T follicular helper cell (primary cell): ENCODE results near the gene KRTAP10-8.
"Not testable (repeated sequence)": the region's sequence is repeated elsewhere in the genome, so short reads cannot be mapped to it uniquely, and the experiment has no call there.

Source experiments
- DNase-seq: peaks from one replicate; pipeline ENCODE4 v3.0.0-alpha.2; 2020; ENCODE audit warnings: low read depth
- total RNA-seq, 2 experiments: gene quantifications; one replicate each; lab custom pipeline; 2026; lab: John Stamatoyannopoulos, UW

KRTAP10-8 gene, protein sequence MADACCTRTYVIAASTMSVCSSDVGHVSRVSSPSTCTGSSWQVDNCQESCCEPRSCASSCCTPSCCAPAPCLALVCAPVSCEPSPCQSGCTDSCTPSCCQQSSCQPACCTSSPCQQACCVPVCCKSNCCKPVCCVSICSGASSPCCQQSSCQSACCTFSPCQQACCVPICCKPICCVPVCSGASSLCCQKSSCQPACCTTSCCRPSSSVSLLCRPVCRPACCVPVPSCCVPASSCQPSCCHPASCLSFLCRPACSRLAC
- total RNA-seq: 0 reads per million in 2 experiments

DNA sequence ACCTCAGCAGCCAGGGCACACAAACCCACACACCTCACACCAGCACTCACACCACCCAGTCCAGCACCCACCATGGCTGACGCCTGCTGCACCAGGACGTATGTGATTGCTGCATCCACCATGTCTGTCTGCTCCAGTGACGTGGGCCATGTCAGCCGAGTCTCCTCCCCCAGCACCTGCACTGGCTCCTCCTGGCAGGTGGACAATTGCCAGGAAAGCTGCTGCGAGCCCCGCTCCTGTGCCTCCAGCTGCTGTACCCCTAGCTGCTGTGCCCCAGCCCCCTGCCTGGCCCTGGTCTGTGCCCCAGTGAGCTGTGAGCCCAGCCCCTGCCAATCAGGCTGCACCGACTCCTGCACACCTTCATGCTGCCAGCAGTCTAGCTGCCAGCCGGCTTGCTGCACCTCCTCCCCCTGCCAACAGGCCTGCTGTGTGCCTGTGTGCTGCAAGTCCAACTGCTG, at the start of gene KRTAP10-8:
Gene KRTAP10-8 (plus strand): TSS at position 51 of the 458 bp plus-strand sequence. CDS start 22 bp downstream, at position 73.
- no peak for DNase-seq

DNA sequence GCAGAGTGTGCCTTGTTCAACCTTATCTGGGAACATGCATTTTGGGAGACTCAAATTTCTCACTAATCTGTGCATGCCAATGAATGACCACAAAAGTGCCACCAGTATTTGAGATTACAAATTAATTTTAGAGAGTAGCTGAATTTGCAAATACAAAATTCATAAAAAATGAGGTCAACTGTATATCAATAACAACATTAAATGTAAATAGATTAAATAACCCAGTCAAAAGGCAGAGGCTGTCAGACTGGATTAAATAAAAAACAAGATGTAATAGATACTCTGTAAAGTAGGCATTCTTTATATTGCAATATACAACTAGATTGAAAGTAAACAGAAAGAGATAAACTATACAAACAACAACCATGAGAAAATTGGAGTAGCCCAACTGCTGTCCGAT, 47.8 kb upstream of the KRTAP10-8 start:
- no peak for DNase-seq

DNA sequence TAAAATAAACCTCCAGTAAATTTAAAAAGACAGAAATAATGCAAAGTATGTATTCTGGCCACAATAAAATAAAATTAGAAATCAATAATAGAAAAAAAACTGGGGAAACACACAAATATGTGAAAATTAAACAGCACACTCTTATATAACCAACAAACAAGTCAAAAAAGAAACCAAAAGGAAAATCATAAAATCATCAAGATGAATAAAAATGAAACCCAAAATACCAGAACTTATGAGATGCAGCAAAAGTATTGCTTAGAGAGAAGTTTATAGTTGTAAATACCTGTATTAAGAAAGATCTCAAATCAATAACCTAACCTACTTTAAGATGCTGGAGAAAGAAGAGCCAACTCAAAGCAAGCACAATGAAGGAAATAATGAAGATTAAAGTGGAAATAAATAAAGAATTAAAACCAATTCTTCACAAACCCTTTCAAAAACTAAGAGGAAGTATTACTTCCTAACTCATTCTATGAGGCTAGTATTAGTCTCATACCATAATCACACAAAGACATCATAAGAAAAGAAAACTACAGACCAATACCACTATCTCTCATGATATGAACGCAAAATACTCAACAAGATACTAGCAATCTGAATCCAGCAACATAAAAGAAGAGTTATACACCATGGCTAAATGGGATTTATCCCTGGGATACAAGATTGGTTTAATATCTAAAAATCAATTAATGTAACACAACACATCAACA, 46.8 kb upstream of the KRTAP10-8 start:
- DNase-seq: no peak

DNA sequence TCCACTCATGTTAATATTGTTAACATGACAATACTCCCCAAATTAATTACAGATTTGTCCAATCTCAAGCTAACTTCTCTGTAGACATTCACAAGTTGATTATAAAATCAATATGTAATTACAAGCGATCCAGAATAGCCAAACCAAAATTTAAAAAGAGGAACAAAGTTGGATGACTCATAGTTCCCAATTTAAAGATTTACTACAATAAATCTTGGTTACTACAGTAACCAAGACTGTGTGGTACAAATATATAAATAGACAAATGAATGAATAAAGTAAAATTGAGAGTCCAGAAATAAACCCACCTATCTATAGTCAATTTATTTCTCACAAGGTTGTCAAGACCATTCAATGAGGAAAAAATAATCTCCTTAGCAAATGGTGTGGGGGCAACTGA, 45.5 kb upstream of the KRTAP10-8 start:
- no peak for DNase-seq

DNA sequence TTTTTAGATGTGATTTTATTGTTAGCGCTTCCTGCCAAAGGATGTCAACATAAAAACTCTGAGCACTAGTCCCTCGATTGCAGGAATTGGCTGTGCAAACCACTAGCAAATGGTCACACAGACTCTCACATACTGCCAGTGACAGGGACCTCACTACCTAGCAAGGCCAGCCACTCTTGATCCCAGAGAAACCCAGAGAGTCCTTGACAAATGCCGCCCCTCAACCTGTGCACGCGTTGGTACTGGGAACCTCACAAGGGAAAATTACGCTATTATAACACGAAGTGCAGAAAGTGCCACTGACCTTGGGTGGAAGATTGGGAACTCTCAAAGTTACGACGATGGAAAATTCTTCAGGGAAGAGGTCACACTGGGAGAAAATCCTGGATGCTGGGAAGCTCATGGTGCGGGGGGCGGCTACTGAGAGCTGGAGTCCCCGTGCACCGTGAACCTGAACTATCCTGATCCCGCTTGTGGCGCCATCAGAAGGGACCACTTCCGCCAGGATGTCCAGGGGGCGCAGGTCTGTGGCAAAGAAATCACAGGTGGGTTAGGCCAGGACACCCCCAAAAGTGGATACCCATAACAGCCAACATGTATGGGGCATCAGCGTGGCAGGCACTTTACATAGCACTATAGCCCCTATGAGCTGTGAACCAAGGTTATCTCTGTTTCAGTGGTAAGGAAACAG, 44.3 kb upstream of the KRTAP10-8 start:
- no peak for DNase-seq

DNA sequence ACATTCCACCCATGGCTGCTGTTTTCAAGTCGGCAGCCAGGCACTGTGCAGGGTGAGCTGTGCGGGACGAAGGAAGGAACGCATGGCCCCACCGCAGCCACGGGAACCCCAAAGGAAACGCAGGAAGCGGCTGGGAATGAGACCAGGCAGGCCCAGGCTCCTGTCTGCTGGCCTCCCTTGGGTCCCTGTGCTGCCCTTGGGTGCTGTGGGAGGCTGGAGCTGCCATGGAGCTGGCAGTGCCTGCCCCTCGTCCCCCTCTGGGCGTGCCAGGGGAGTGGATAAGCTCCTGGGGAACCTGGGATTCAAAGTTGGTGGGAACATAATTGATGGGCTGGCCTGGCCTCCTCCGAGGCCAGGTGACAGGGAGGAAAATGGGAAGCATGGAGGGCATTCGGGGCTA, 43.6 kb upstream of the KRTAP10-8 start:
- no peak for DNase-seq

DNA sequence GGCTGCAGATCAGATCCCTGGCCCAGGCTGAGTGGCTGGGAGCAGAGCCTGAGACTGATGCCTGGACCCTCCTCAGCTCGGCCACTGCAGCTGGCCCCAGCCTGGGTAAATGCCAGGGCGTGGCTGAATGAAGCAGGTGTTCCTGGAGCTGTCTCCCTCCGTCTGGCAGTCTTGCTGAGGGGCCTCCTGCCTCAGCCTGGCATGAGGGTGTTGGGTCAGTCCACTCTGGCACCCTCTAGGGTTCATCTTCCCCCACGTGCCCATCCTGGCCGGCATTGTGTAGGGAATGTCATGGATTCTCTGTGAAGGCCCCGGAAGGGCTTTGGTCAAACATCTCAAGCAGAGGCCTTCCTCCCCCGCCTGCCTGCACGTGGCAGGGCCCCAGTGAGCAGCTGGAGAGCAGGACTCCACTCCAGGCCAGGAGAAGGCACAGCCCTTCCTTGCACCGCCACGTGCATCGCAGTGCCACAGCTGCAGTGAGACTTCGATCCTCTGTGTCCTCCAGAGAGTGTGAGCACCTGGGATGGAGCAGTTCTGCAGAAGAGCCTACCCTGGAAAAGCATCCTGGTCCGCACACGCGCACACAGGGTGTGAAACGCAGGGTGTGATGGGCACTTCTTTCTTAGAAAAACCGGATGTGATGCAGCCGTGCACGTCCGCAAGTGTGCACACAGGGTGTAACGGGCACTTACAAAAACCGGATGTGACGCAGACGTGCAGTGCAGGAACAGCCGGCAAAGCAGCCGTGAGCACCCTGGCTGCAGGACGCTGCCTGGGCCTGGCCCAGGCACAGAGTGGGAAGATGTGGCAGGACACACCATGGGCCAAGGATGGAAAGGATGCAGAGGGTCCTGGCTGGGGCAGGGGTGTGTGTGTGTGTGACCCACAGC, 43.0 kb upstream of the KRTAP10-8 start:
- no peak for DNase-seq

DNA sequence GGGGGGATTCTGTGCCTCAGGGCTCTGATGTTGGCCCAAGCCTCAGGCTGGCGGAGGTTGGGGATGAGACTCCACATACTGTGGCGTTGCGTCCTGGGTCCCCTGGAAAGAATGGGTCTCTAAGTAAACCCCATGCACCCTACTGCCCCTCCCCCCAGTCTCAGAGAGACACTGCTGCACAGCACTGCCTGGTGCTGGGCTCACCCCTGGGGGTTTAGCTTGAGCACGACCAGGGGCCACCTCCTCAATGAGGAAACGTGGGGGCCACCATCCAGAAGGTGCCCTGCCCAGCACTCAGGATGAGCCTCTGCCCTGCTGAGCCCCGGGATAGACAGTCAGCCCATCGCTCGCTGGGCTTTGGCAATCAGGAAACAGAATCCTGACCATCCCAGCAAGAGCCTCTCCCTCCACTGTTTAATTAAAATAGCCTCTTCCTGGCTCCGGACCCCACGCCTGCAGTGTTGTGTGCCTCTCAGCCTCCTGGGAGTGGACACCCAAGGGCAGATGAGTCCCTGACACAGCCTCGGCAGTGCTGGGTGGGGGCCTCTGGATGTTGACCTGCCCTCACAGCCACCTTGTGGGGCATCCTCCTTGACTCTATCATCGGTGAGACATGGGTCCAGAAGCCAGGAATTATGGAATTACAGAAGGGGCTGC, 41.9 kb upstream of the KRTAP10-8 start:
- DNase-seq: no peak

DNA sequence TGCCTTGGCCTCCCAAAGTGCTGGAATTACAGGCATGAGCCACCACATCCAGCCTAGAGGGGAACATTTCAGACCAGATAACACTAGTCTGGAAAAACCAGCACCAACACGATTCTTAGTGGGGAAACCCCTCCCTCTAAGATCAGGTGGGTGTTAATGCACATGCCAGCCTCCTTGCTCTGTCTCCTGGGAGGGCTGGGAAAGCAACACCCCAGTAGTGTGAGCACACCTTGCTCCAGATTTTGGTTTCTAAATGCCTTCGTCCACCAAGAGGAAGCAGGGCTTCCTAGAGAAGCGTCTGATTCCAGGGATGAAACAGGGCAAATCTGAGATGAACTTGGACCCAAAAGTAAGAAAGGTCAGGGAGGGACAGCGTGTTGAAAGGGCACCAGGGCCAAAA, 40.6 kb upstream of the KRTAP10-8 start:
- DNase-seq: no peak

DNA sequence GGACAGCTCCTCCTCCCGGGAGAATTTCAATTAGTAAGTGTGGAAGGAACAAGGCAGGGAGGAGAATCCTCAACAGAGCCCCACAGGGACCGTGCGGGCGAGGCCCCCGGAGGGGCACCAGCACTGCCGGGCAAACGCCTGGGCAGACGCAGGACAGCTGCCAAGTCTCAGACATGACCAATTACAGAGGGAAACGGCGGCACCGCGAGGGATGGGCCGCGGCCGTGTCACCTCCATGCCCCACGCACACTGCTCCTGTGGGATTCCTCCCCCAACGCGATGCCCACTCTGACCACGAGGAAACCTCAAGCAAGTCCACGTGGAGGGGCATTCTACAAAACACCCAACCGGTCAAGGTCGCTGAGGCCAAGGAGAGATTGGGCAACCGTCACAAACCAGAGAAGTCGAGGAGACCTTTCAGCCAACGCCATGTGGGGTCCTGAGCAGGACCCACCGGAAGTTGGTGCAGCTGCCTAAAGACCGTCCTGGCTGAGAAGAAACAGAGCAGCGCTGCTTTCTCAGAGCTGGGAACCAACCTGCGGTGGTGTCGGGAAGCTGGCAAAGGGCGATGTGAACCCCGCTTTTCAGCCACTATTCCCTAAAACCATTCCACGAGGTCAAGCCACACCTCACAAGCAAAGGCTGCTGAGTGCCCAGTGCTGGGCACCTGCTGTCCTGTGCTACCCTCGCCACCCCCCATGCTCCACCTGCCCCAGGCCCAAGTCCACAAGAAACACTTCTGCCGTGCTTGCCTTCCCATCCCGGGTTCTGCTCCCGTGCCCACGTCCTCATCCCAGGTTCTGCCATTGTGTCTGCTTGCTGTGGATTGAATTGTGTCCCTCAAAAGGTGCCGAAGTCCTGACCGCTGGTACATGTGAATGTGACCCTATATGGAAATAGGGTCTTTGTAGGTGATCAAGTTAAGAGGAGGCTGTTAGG, 39.8 kb upstream of the KRTAP10-8 start:
- DNase-seq: no peak

DNA sequence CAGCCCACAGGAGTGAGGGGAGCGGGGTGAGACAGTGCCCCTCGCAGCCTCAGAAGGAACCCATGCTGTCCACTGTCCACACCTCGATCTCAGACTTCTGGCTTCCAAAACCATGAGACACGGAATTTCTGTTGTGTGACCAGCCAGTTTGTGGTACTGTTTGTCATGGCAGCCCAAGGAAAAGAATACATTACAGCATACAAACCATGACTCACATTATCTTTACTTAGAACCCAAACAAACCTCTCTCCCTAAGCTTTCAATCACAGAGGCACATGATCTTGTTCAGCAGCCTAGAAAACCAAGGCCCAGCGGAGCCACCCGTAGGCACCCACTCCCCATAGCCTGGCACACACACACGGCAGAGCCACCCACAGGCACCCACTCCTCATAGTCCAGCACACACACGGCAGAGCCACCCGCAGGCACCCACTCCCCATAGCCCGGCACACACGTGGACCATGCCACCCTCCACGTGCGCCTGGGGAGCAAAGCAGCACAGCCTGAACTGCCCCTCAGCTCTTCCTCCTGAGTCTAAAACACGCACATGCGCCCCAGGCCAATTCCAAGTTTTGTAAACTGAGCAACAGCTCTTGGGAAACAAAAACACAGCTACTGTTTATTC, 38.8 kb upstream of the KRTAP10-8 start:
- no peak for DNase-seq

DNA sequence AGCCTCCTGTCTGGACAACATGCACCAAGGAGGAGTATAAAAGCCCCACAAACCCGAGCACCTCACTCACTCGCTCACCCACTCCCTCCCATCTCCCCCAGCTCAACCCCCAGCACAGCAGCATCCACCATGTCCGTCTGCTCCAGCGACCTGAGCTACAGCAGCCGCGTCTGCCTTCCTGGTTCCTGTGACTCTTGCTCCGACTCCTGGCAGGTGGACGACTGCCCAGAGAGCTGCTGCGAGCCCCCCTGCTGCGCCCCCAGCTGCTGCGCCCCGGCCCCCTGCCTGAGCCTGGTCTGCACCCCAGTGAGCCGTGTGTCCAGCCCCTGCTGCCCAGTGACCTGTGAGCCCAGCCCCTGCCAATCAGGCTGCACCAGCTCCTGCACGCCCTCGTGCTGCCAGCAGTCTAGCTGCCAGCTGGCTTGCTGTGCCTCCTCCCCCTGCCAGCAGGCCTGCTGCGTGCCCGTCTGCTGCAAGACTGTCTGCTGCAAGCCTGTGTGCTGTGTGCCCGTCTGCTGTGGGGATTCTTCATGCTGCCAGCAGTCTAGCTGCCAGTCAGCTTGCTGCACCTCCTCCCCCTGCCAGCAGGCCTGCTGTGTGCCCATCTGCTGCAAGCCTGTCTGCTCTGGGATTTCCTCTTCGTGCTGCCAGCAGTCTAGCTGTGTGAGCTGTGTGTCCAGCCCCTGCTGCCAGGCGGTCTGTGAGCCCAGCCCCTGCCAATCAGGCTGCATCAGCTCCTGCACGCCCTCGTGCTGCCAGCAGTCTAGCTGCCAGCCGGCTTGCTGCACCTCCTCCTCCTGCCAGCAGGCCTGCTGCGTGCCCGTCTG, 38.0 kb upstream of the KRTAP10-8 start, which contains the start of gene KRTAP10-4:
Gene KRTAP10-4 (plus strand): TSS at position 100 of the 827 bp plus-strand sequence. CDS start 30 bp downstream, at position 130.
- not testable (repeated sequence) for DNase-seq

DNA sequence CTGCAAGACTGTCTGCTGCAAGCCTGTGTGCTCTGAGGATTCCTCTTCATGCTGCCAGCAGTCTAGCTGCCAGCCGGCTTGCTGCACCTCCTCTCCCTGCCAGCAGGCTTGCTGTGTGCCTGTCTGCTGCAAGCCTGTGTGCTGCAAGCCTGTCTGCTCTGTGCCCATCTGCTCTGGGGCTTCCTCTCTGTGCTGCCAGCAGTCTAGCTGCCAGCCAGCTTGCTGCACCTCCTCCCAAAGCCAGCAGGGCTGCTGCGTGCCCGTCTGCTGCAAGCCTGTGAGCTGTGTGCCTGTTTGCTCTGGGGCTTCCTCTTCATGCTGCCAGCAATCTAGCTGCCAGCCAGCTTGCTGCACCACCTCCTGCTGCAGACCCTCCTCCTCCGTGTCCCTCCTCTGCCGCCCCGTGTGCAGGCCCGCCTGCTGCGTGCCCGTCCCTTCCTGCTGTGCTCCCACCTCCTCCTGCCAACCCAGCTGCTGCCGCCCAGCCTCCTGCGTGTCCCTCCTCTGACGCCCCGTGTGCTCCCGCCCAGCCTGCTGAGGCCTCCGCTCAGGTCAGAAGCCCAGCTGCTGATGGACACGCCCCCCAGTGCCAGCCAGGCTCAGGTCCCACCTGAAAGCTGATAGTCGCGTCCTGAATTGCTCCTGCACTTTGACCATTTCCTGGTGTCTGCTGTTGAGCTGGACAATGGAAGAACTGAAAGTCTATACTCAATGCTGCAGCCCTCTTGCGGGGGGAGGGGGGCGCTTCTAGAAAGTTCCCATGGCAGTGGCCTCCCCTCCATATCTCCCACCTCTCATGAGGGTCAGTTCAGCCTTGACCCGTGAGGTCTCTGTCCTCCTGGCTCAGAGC, 37.2 kb upstream of the KRTAP10-8 start:
- DNase-seq: no peak

DNA sequence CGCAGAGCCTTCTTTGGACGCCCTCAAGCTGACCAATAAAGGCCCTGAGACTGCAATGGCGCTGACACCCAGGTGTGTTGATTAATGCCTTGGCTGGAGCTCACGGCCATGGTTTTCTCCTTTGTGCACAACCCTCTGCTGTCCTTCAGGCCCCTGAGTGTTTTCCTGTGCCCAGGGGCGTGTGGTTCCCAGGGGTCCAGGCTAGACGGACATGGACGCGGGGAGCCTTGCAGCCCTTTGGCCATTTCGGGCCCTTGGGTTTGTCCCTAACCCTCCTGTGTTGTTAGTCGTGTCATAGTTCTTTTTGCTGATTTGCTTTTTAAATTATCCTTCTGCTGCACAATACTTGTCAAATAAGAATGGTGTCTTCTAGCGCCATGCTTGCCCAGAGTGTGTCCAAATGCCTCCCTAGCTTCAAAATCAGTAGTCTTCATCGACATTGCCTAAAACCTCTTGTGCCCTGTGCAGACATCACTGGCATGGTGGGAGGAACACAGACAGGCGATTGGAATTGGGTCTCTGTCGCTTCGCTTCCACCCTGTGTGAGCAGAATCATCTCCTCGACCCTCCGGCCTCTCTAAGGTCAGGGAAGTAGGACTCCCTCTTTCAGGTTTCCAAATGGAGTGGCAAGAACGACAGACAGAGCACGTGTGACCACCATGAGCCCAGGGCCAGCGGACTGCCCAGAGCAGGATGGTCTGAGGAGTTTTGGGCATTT, 36.4 kb upstream of the KRTAP10-8 start:
- no peak for DNase-seq

DNA sequence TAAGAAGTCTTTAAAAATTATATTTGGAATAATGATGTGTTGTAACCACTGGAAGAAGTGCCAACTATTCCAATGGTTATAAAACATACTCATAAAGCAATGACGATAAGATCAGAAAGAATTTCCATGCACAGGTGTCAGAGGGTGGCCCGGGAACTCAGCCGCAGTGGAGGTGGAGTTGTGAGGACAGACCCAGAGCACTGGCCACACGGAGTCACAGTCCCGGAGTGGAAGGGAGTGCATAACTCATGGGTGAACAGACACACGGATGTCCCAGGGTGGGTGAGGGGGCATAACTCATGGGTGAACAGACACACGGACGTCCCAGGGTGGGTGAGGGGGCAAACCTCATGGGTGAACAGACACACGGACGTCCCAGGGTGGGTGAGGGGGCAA, 35.9 kb upstream of the KRTAP10-8 start:
- DNase-seq: no peak

DNA sequence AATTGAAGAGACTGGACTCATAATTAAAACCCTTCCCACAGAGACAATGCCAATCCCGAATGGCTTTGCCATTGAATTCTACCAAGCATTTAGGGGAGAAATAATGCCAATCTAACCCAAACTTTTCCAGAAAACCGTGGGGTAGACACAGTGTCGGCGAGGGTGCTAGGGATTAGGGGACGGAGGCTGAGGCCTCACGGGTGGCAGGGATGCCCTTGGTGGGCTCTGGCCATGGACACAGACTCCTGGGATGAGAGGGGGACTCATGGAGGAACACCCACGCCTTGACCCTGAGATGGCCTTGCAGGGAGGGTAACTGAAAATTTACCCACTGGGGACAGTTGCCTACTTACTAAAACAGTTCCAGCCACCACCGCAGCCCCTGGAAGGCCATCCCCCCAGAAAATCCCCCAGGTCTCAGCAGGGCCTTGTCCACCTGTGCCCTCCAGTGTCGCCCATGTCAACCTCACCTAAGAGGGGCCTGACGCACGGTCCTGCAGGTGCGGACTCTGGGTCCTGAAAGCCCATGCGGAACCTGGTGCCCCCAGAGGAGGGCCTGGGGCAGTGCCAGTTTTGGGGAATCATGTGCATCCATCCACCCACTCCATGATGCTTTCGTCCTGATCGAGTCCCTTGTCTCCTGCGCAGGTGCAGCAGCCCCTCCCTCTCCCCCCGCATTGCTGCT, 33.4 kb upstream of the KRTAP10-8 start:
- no peak for DNase-seq
